GM18505 (cell line): ENCODE data around the gene NADK.

Experiments
- ATAC-seq: cut with Tn5 transposase; IDR thresholded peaks from one replicate; pipeline ENCODE4 v1.9.1; 2021; ENCODE audit not compliant: unreplicated experiment
- POLR2A ChIP-seq: IDR thresholded peaks from 4 replicates; pipeline ENCODE4 v1.6.1; 2011; ENCODE audit warnings: borderline replicate concordance; ENCODE audit not compliant: insufficient read depth, insufficient read length; ENCODE audit errors: extremely low read depth

The NADK gene

GRCh38 chr1:1764876-1765470, 13.3 kb downstream of the NADK start:
- no peak for TF ChIP-seq POLR2A
- ATAC-seq = no peak

DNA sequence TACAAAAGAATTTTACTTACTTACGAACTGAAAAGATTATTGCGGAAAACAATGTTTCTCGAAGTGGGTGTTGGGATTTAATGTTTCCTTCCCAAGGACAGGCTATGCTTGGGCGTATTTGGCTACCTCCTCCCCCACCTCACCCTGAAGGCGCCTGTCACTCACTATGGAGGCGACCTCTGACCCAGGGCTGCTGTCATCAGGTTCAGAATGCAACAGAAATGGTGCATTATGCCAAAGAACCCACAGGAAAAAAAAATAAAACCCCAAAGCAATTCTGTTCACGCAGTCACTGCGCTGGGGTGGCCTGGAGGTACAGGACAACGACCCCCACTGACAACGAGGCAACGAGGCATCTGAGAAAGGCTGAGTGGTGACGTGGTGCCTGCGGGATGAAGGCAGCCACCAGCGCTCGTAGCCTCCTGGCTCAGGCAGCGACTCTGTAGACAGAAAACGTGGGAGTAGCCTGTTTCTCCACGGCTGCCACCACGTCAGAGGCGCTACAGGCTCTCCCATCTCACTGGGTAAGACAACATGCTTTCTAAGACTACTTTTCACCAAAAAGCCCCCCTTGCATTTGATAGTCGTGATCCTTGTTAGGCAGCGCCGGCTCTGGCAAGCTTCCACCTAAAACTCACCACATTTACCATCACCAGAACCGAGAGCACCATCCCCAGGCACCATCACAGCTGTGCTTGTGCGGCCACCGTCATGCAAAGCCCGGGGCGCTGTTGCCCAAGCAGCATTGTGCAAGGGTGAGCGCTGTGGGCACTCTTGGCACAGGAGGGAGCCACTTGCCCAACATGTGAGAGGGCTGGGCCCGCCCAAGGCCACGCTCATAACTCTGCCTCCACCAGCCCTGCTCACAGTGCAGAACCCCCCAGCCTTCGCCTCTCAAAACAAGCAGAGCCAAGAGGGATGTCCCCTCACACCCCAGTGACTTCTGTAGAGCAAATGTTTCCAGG, 14.3 kb downstream of the NADK start:
- no peak for ATAC-seq
- no peak for TF ChIP-seq POLR2A

DNA sequence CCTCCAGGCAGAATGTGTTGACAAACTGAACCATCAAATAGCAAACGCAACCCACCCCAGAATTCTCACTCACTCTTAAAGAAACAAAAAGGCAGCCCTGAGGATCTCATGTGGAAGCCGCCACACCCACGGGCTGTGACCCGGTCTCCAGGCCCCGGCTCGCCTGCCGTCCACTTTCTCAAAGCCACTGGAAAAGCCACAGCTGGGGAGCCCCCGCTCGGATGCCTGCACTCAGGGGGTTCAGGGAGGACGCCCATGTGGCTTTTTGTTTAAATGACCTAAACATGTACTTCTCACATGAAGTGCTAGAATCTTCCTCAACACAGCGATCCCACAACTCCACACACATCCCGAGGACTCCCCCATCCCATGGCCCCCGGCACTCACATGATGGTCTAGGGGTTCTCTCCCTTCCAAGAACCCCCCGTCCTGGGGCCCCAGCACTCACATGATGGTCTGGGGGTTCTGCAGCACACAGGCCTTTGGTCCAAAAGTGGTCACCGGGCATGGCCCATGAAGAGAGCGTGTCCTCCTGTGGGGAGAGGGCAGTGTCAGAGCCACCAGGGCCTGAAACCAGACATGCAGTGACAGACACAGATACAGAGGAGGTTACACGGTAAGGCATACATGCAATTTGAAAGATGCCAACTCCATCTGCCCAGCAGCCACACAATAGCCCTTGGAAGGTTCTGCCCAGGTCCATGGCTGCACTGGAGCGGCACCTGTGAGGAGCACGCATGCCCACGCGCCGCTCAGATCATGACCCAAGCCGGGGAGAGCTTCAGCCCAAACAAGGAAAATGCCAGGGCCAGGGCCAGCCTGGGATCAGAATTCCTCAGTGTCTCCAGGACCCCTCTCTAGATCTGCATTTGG, 16.5 kb downstream of the NADK start:
- ATAC-seq = no peak
- TF ChIP-seq POLR2A = no peak

GRCh38 chr1:1760715-1761114, 17.6 kb downstream of the NADK start:
- TF ChIP-seq POLR2A = no peak
- ATAC-seq = no peak

DNA sequence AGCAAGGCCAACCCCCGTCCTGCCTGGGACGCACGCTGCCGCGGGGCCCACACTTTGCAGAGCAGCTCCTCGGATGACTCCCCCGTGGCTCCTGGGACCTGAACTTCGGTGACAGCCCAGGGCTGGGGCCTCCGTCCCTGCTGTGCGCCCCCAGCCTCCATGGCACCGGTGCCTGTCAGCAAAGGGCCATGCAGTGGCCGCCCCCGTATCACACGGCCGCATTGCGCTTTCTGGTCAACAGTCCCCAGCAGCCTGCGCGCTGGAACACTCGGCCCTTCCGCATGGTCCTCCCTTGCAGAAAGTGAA, 18.0 kb downstream of the NADK start:
- no peak for TF ChIP-seq POLR2A
- ATAC-seq = no peak

DNA sequence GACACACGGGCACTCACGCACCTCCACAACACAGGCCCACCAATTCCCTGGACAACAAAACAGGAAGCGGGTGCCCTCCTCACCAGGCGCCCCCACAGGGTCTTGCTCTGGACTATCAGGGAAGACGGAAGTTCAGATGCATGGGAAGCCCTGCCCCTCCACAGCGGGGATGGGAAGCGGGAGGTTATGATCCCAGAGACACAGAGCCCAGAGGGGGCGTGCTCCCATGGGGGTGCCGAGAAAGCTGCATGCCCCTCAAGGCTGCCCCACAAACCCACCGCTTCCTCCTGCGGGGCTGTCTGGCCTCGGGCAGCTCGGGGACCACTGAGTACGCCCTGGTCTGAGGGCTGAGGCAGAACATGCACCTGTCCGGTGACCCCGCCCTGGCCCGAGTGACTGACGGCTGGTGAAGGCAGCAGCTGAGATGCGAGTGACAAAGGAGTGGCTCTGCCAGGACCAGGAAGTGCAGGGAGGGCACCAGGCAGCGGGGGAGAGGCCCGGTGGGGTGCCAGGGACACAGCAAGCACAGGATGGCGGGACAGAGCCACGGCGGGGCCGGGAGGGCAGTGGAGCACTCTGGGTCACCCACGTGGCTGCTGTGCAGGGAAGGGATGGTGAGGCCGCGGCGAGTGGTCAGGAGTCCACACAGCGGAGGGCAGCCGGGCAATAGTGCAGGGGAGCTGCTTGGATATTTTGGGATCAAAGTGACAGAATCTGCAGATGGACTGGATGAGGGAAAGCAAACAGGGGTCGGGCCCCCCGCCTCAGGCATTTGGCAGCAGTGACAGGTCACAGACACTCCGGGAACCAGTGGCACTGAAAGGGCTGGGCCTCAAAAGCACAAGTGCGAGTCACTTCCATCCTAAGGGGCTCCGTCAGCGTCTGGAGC, 18.6 kb downstream of the NADK start:
- ATAC-seq = no peak
- TF ChIP-seq POLR2A = no peak

GRCh38 chr1:1758692-1759455, 19.4 kb downstream of the NADK start:
- ATAC-seq = no peak
- no peak for TF ChIP-seq POLR2A

- TF ChIP-seq POLR2A = no peak
- no peak for ATAC-seq
Measured at GRCh38 chr1:1758059-1758621, 20.1 kb downstream of the NADK start.

GRCh38 chr1:1757422-1758058, 20.7 kb downstream of the NADK start:
- no peak for ATAC-seq
- no peak for TF ChIP-seq POLR2A

- TF ChIP-seq POLR2A = no peak
Measured at GRCh38 chr1:1756661-1757421, 21.4 kb downstream of the NADK start.

DNA sequence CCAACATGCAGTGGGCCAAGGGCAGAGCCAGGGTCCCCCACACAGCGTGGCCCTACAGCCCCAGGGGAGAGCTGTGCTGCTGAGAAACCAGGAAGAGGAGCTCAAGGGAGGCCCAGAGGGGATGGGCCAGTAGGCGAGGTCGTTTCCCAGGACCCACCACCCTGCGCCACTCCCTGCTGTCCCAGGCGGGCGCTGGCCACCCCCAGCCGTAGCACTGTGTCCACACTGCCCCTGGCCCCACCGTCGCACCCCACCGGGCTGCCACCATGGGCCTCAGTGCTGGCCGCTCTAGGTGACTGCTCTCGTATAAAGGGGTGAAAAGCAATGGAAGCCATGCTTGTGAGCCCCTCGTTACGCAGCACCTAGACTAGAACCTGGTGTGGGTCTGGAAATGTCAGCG, 22.4 kb downstream of the NADK start:
- TF ChIP-seq POLR2A = no peak
- ATAC-seq = no peak

More at GRCh38 chr1:1756661-1757421, 21.4 kb downstream of the NADK start:
- no peak for ATAC-seq
